GM19467 (cell line): ENCODE results near the gene TAF11L8.
"Not testable (repeated sequence)": the region's sequence is repeated elsewhere in the genome, so short reads cannot be mapped to it uniquely, and the experiment has no call there.

Experiments used
- ATAC-seq: cut with Tn5 transposase; IDR thresholded peaks from one replicate; pipeline ENCODE4 v1.9.1; 2021; ENCODE audit warnings: mild to moderate bottlenecking, moderate library complexity; ENCODE audit not compliant: unreplicated experiment

The TAF11L8 gene

GRCh38 chr5:17590860-17591259 lies at the start of gene TAF11L8:
Gene TAF11L8 (minus strand): TSS chr5:17590960.
- not testable (repeated sequence) for ATAC-seq

GRCh38 chr5:17634160-17634559 lies 43.4 kb upstream of the TAF11L8 start, which contains the start of gene TAF11L14:
Gene TAF11L14 (plus strand): TSS chr5:17634460.
- no peak for ATAC-seq

GRCh38 chr5:17631788-17632187 lies 41.0 kb upstream of the TAF11L8 start, which contains the start of gene TAF11L13:
Gene TAF11L13 (plus strand): TSS chr5:17632088.
- not testable (repeated sequence) for ATAC-seq

GRCh38 chr5:17625686-17626085 lies 34.9 kb upstream of the TAF11L8 start:
- no peak for ATAC-seq

GRCh38 chr5:17620627-17621026 lies 29.9 kb upstream of the TAF11L8 start:
- no peak for ATAC-seq

- ATAC-seq, result no peak
Observed at GRCh38 chr5:17619354-17619753, 28.6 kb upstream of the TAF11L8 start.

- no peak for ATAC-seq
Observed at GRCh38 chr5:17614872-17615605, 24.3 kb upstream of the TAF11L8 start.

- ATAC-seq, result not testable (repeated sequence)
Observed at GRCh38 chr5:17610092-17610491, 19.3 kb upstream of the TAF11L8 start, which contains the start of gene TAF11L12. Gene TAF11L12 (plus strand): TSS chr5:17610392.

GRCh38 chr5:17607461-17607860 lies 16.7 kb upstream of the TAF11L8 start:
- not testable (repeated sequence) for ATAC-seq

- no peak for ATAC-seq
Observed at GRCh38 chr5:17604951-17605350, 14.2 kb upstream of the TAF11L8 start.

GRCh38 chr5:17603880-17604279 lies 13.1 kb upstream of the TAF11L8 start, which contains the start of gene TAF11L11:
Gene TAF11L11 (plus strand): TSS chr5:17604183.
- not testable (repeated sequence) for ATAC-seq

GRCh38 chr5:17597728-17598127 lies 7.0 kb upstream of the TAF11L8 start, which contains the start of gene TAF11L10:
Gene TAF11L10 (minus strand): TSS chr5:17597828.
- ATAC-seq, result not testable (repeated sequence)

GRCh38 chr5:17594255-17594654 lies 3.5 kb upstream of the TAF11L8 start, which contains the start of gene TAF11L9:
Gene TAF11L9 (minus strand): TSS chr5:17594394.
- ATAC-seq, result not testable (repeated sequence)

- ATAC-seq, result not testable (repeated sequence)
Observed at GRCh38 chr5:17585658-17586057, 5.1 kb downstream of the TAF11L8 start, which contains the start of gene TAF11L7. Gene TAF11L7 (minus strand): TSS chr5:17585758.
